ENCODE results near the gene KRT14. TPM values are rescaled to one million over a fixed set of nuclear protein-coding genes. Genes with fewer than 3 reads are reported as not detected.

KRT14 gene
- total RNA-seq, 1 donor from 2014 or later = not detected

DNA sequence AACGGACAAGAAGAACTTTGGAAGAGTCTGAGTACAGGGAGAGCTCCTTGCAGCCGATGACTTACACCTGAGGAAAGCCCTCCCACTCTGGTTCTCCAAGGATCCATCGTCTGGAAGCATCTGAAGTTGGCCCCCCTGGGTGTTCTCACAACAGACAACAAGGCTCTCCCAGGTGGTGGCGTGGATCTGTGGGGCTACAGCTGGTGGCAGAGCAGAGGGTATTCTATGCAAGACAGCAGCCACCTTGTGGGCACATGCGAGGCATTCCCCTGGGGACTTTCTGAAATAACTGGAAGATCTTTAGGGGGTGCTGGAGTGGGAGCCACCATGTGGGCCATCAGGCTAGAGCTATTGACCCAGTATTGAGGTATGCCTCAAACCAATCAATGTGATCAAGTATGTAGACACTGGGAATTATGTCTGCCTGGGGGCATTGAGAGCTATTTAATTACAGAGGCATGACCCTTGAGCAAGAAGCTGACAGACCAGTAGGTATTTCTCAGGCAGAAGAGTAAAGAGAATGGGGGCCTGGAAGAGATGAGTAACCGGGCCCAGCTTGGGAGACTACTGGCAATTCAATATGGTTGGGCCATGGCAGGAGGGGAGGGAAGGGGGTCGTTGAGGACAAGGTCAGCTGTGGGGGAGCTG is 51.7 kb downstream of the KRT14 start:
- H3K36me3 ChIP-seq = no peaks in the 10 kb centered on the region
- peaks cover 97% of the 10 kb centered on the region for H3K27me3 ChIP-seq (ENCODE audit: low read depth)
- H3K9me3 ChIP-seq (replicated peaks) = no peaks in the 10 kb centered on the region
- no peaks in the 10 kb centered on the region for H3K4me1 ChIP-seq
- no peak overlapping the region for H3K27ac ChIP-seq (replicated peaks)
- intact Hi-C loops (cut with micrococcal nuclease) = no loop called here
- no peak for DNase-seq
- TF ChIP-seq, protein P1, sequence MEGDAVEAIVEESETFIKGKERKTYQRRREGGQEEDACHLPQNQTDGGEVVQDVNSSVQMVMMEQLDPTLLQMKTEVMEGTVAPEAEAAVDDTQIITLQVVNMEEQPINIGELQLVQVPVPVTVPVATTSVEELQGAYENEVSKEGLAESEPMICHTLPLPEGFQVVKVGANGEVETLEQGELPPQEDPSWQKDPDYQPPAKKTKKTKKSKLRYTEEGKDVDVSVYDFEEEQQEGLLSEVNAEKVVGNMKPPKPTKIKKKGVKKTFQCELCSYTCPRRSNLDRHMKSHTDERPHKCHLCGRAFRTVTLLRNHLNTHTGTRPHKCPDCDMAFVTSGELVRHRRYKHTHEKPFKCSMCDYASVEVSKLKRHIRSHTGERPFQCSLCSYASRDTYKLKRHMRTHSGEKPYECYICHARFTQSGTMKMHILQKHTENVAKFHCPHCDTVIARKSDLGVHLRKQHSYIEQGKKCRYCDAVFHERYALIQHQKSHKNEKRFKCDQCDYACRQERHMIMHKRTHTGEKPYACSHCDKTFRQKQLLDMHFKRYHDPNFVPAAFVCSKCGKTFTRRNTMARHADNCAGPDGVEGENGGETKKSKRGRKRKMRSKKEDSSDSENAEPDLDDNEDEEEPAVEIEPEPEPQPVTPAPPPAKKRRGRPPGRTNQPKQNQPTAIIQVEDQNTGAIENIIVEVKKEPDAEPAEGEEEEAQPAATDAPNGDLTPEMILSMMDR (IDR thresholded peaks at IDR 0.05; ENCODE audit: borderline replicate concordance) = no peak
- H3K4me3 ChIP-seq = no peak overlapping the region

DNA sequence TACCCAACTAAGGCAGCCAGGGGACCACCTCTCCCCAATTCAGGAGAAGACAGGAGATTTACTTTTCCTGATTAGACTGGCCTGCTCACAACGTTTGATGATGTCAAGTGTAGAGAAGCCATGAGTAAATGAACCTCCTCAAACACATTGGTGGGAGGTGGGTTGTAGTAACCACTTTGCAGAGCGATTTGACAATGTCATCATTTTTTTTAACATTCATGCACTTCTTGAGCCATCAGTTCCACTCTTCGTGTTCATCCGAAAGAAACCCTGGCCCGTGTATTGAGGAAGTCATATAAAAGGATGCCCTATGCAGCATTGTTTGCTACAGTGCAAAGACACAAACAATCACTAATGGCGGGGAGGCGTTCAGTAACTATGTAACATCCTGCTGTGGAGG is 53.1 kb downstream of the KRT14 start:
- intact Hi-C loops (cut with micrococcal nuclease) = no loop called here
- H3K4me1 ChIP-seq = no peaks in the 10 kb centered on the region
- H3K36me3 ChIP-seq = no peaks in the 10 kb centered on the region
- TF ChIP-seq, protein P1 (IDR thresholded peaks at IDR 0.05; ENCODE audit: borderline replicate concordance) = no peak
- H3K9me3 ChIP-seq (replicated peaks) = no peaks in the 10 kb centered on the region
- H3K27ac ChIP-seq (replicated peaks) = no peak overlapping the region
- DNase-seq = no peak
- H3K27me3 ChIP-seq (ENCODE audit: low read depth) = peaks cover 97% of the 10 kb centered on the region
- no peak overlapping the region for H3K4me3 ChIP-seq

DNA sequence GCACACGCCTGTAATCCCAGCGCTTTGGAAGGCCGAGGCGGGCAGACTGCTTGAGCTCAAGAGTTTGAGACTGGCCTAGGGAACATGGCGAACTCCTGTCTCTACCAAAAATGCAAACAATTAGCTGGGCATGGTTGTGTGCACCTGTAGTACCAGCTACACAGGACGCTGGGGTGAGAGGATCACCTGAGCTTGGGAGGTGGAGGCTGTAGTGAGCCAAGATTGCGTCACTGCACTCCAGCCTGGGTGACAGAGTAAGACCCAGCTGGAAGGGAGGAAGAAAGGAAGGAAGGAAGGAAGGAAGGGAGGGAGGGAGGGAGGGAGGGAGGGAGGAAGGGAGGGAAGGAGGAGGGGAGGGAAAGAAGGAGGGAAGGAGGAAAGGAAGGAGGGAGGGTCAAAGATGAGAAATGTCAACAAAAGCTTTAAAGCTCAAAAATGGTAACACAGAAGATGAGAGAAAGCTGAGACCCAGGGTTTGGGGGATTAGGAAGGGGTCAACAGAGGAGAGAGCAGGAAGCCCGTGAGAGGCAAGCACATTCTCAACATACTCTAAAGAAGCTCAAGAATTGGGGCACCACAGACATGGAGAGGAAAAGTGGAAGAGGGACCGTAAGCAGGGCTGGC is 53.6 kb downstream of the KRT14 start:
- intact Hi-C loops (cut with micrococcal nuclease) = no loop called here
- H3K36me3 ChIP-seq = no peaks in the 10 kb centered on the region
- H3K4me1 ChIP-seq = peaks cover 5% of the 10 kb centered on the region
- no peak overlapping the region for H3K4me3 ChIP-seq
- TF ChIP-seq, protein P1 (IDR thresholded peaks at IDR 0.05; ENCODE audit: borderline replicate concordance) = no peak
- H3K27me3 ChIP-seq (ENCODE audit: low read depth) = peaks cover 97% of the 10 kb centered on the region
- H3K27ac ChIP-seq (replicated peaks) = no peak overlapping the region
- DNase-seq = no peak
- no peaks in the 10 kb centered on the region for H3K9me3 ChIP-seq (replicated peaks)

Other genes starting within 250 kb of the KRT14 start
- gene KRT33A, start 236.1 kb downstream of the KRT14 start, total RNA-seq = not detected
- not detected for gene KRT33B, start 217.1 kb downstream of the KRT14 start, total RNA-seq
- not detected for gene KRT34, start 204.6 kb downstream of the KRT14 start, total RNA-seq
- gene KRT31, start 189.3 kb downstream of the KRT14 start, total RNA-seq = not detected
- gene KRT37, start 162.3 kb downstream of the KRT14 start, total RNA-seq = not detected
- gene KRT38, start 145.9 kb downstream of the KRT14 start, total RNA-seq = not detected
- gene KRT32, start 119.5 kb downstream of the KRT14 start, total RNA-seq = 0.22 TPM
- not detected for gene KRT35, start 105.7 kb downstream of the KRT14 start, total RNA-seq
- gene KRT36, start 97.0 kb downstream of the KRT14 start, total RNA-seq = not detected
- gene KRT13, start 81.3 kb downstream of the KRT14 start, total RNA-seq = not detected
- not detected for gene KRT15, start 68.0 kb downstream of the KRT14 start, total RNA-seq
- gene KRT19, start 58.6 kb downstream of the KRT14 start, total RNA-seq = 0.60 TPM
- gene KRT9, start 14.8 kb downstream of the KRT14 start, total RNA-seq = not detected
- not detected for gene KRT16, start 25.9 kb upstream of the KRT14 start, total RNA-seq
- gene KRT17, start 37.7 kb upstream of the KRT14 start, total RNA-seq = not detected
- 1,125 TPM for gene EIF1, start 102.0 kb upstream of the KRT14 start, total RNA-seq
- gene GAST, start 125.4 kb upstream of the KRT14 start, total RNA-seq = not detected
- 0.14 TPM for gene HAP1, start 147.7 kb upstream of the KRT14 start, total RNA-seq
- gene JUP, start 199.8 kb upstream of the KRT14 start, total RNA-seq = 160 TPM
- gene P3H4, start 225.1 kb upstream of the KRT14 start, total RNA-seq = 6.0 TPM
- gene FKBP10, start 226.1 kb upstream of the KRT14 start, total RNA-seq = 10.4 TPM
- gene NT5C3B, start 249.3 kb upstream of the KRT14 start, total RNA-seq = 18.3 TPM

Measured in left ventricle myocardium inferior (tissue), 1 donor.